ENCODE measurements around the gene WNT5A.

WNT5A gene

GRCh38 chr3:55494976-55495375 is 7.9 kb upstream of the WNT5A start:
- no peaks in the 10 kb centered on the region for H3F3A ChIP-seq (ENCODE audit: insufficient read depth, low read length)
- H3K9me3 ChIP-seq (ENCODE audit: low read length): no peaks in the 10 kb centered on the region
- H3K27me3 ChIP-seq (ENCODE audit: insufficient read depth, low read length): no peaks in the 10 kb centered on the region
- H3K79me2 ChIP-seq (ENCODE audit: insufficient read depth, low read length): no peaks in the 10 kb centered on the region
- no peak overlapping the region for H3K9ac ChIP-seq (ENCODE audit: low read length)
- no peak overlapping the region for H3K27ac ChIP-seq (ENCODE audit: low read depth, low read length, poor library complexity, severe bottlenecking)
- no peaks in the 10 kb centered on the region for H3K36me3 ChIP-seq (ENCODE audit: insufficient read depth, low read length)
- no peaks in the 10 kb centered on the region for H4K20me1 ChIP-seq (ENCODE audit: insufficient read depth, low read length)
- no peaks in the 10 kb centered on the region for H3K9me2 ChIP-seq (ENCODE audit: low read depth, low read length)
- H3K4me3 ChIP-seq (ENCODE audit: low read depth, low read length, poor library complexity, severe bottlenecking): no peak overlapping the region
- no peak for TF ChIP-seq EZH2 (IDR thresholded peaks at IDR 0.05; ENCODE audit: borderline replicate concordance, low read length)
- no peak for TF ChIP-seq CTCF (IDR thresholded peaks at IDR 0.05; ENCODE audit: low read length)
- no peaks in the 10 kb centered on the region for H3K4me1 ChIP-seq (ENCODE audit: insufficient read depth, low read length, severe bottlenecking)
- no peak overlapping the region for H3K4me2 ChIP-seq (ENCODE audit: low read length)
- H2AFZ ChIP-seq (ENCODE audit: low read length): no peak overlapping the region

GRCh38 chr3:55492976-55493375 is 5.9 kb upstream of the WNT5A start:
- no peak overlapping the region for H3K4me3 ChIP-seq (ENCODE audit: low read depth, low read length, poor library complexity, severe bottlenecking)
- peaks cover 7% of the 10 kb centered on the region for H3K4me1 ChIP-seq (ENCODE audit: insufficient read depth, low read length, severe bottlenecking)
- H3F3A ChIP-seq (ENCODE audit: insufficient read depth, low read length): no peaks in the 10 kb centered on the region
- no peak overlapping the region for H2AFZ ChIP-seq (ENCODE audit: low read length)
- no peaks in the 10 kb centered on the region for H3K27me3 ChIP-seq (ENCODE audit: insufficient read depth, low read length)
- no peak overlapping the region for H3K27ac ChIP-seq (ENCODE audit: low read depth, low read length, poor library complexity, severe bottlenecking)
- no peaks in the 10 kb centered on the region for H3K36me3 ChIP-seq (ENCODE audit: insufficient read depth, low read length)
- no peak overlapping the region for H3K9ac ChIP-seq (ENCODE audit: low read length)
- H4K20me1 ChIP-seq (ENCODE audit: insufficient read depth, low read length): no peaks in the 10 kb centered on the region
- no peaks in the 10 kb centered on the region for H3K79me2 ChIP-seq (ENCODE audit: insufficient read depth, low read length)
- TF ChIP-seq EZH2 (IDR thresholded peaks at IDR 0.05; ENCODE audit: borderline replicate concordance, low read length): no peak
- no peak for TF ChIP-seq CTCF (IDR thresholded peaks at IDR 0.05; ENCODE audit: low read length)
- no peak overlapping the region for H3K4me2 ChIP-seq (ENCODE audit: low read length)
- no peaks in the 10 kb centered on the region for H3K9me3 ChIP-seq (ENCODE audit: low read length)
- no peaks in the 10 kb centered on the region for H3K9me2 ChIP-seq (ENCODE audit: low read depth, low read length)

- no peak overlapping the region for H2AFZ ChIP-seq (ENCODE audit: low read length)
- H3K9me2 ChIP-seq (ENCODE audit: low read depth, low read length): no peaks in the 10 kb centered on the region
- H3K27ac ChIP-seq (ENCODE audit: low read depth, low read length, poor library complexity, severe bottlenecking): no peak overlapping the region
- no peak overlapping the region for H3K9ac ChIP-seq (ENCODE audit: low read length)
- H3K27me3 ChIP-seq (ENCODE audit: insufficient read depth, low read length): no peaks in the 10 kb centered on the region
- H3F3A ChIP-seq (ENCODE audit: insufficient read depth, low read length): no peaks in the 10 kb centered on the region
- H3K4me2 ChIP-seq (ENCODE audit: low read length): no peak overlapping the region
- no peak for TF ChIP-seq CTCF (IDR thresholded peaks at IDR 0.05; ENCODE audit: low read length)
- TF ChIP-seq EZH2 (IDR thresholded peaks at IDR 0.05; ENCODE audit: borderline replicate concordance, low read length): no peak
- H3K4me1 ChIP-seq (ENCODE audit: insufficient read depth, low read length, severe bottlenecking): peaks cover 7% of the 10 kb centered on the region
- H3K36me3 ChIP-seq (ENCODE audit: insufficient read depth, low read length): no peaks in the 10 kb centered on the region
- no peaks in the 10 kb centered on the region for H3K9me3 ChIP-seq (ENCODE audit: low read length)
- H3K79me2 ChIP-seq (ENCODE audit: insufficient read depth, low read length): no peaks in the 10 kb centered on the region
- no peak overlapping the region for H3K4me3 ChIP-seq (ENCODE audit: low read depth, low read length, poor library complexity, severe bottlenecking)
- H4K20me1 ChIP-seq (ENCODE audit: insufficient read depth, low read length): no peaks in the 10 kb centered on the region
Measured at GRCh38 chr3:55491296-55491816, 4.2 kb upstream of the WNT5A start.

All from OCI-LY1 (cell line).